ENCODE data around the gene IFNK.

DNA sequence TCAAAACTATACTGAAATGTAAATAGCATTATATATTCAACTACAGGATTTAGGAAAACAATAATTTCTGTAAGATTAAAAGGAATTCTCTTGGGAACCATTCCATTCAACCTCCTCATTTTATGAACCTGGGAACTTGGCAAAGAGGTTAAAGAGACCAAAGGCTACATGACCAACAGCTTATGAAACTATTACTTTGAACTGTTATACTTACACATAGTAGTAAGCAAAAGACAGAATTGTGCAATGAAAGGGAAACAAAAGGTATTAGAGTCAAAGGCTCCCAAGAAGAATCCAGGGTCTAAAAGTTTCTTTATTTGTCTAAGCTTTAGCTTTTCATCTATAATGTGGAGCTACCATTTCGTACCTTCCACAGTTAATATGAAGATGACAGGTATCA is 42.0 kb downstream of the IFNK start:
- TF ChIP-seq, protein P1, sequence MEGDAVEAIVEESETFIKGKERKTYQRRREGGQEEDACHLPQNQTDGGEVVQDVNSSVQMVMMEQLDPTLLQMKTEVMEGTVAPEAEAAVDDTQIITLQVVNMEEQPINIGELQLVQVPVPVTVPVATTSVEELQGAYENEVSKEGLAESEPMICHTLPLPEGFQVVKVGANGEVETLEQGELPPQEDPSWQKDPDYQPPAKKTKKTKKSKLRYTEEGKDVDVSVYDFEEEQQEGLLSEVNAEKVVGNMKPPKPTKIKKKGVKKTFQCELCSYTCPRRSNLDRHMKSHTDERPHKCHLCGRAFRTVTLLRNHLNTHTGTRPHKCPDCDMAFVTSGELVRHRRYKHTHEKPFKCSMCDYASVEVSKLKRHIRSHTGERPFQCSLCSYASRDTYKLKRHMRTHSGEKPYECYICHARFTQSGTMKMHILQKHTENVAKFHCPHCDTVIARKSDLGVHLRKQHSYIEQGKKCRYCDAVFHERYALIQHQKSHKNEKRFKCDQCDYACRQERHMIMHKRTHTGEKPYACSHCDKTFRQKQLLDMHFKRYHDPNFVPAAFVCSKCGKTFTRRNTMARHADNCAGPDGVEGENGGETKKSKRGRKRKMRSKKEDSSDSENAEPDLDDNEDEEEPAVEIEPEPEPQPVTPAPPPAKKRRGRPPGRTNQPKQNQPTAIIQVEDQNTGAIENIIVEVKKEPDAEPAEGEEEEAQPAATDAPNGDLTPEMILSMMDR (IDR thresholded peaks at IDR 0.05): no peak
- TF ChIP-seq POLR2A (IDR thresholded peaks at IDR 0.05): no peak

Measured in heart left ventricle (tissue), 13 donors.